CD4-positive, alpha-beta memory T cell (primary cell): ENCODE data around the gene RASGRP1. TPM values are rescaled to one million over a fixed set of nuclear protein-coding genes. Genes with fewer than 3 reads are reported as not detected.

Source experiments
- CTCF ChIA-PET: fragments of 350-600 bp; sonication (Branson Sonifier 250); formaldehyde crosslinking; loops from one replicate; lab custom pipeline; 2021; ENCODE audit warnings: inconsistent platforms; ENCODE audit not compliant: partially characterized antibody; lab: Charles Lee
- POLR2A ChIA-PET: fragments of 350-600 bp; sonication (Branson Sonifier 250); formaldehyde crosslinking; loops from one replicate; lab custom pipeline; 2021; ENCODE audit not compliant: partially characterized antibody; lab: Charles Lee
- DNase-seq, 5 donors: peaks; one replicate each; pipeline versions ENCODE4 v3.0.0 to v3.0.0-alpha.2; 2020 to 2022; ENCODE audit warnings: mixed read lengths in 1 of 5
- H3K27ac ChIP-seq: one replicate; pipeline ENCODE4 v1.7.0; 2013; ENCODE audit warnings: low read depth, low read length
- H3K27me3 ChIP-seq: 2 replicates; pipeline ENCODE4 v1.7.0; 2013; ENCODE audit warnings: mild to moderate bottlenecking, low read length, moderate library complexity; ENCODE audit not compliant: insufficient read depth
- H3K36me3 ChIP-seq: 2 replicates; pipeline ENCODE4 v1.7.0; 2013; ENCODE audit warnings: mild to moderate bottlenecking, low read length, moderate library complexity; ENCODE audit not compliant: insufficient read depth
- H3K4me1 ChIP-seq: 2 replicates; pipeline ENCODE4 v1.7.0; 2013; ENCODE audit warnings: mild to moderate bottlenecking, low read length, moderate library complexity; ENCODE audit not compliant: insufficient read depth
- H3K4me3 ChIP-seq, 2 donors: one replicate each; pipeline ENCODE4 v1.7.0; 2013; ENCODE audit warnings: low read length in 2 of 2, mild to moderate bottlenecking in 1 of 2
- H3K9me3 ChIP-seq, 2 donors: one replicate each; pipeline ENCODE4 v1.7.0; 2013; ENCODE audit warnings: low read length in 2 of 2, control low read depth in 1 of 2; ENCODE audit not compliant: control insufficient read depth in 1 of 2
- H3K27ac Mint-ChIP-seq, 7 donors: one replicate each; pipeline ENCODE4 v1.8.0; 2020 to 2021; ENCODE audit warnings: mixed read lengths in 7 of 7, mild to moderate bottlenecking in 6 of 7, inconsistent platforms in 3 of 7, moderate library complexity in 3 of 7
- H3K27me3 Mint-ChIP-seq, 2 donors: one replicate each; pipeline ENCODE4 v1.8.0; 2020 to 2021; ENCODE audit warnings: mixed read lengths in 2 of 2
- H3K36me3 Mint-ChIP-seq, 2 donors: one replicate each; pipeline ENCODE4 v1.8.0; 2020 to 2021; ENCODE audit warnings: mixed read lengths in 2 of 2, inconsistent platforms in 1 of 2, mild to moderate bottlenecking in 1 of 2
- H3K4me1 Mint-ChIP-seq, 4 donors: one replicate each; pipeline ENCODE4 v1.8.0; 2020 to 2021; ENCODE audit warnings: mixed read lengths in 4 of 4, mild to moderate bottlenecking in 1 of 4
- H3K4me3 Mint-ChIP-seq, 8 donors: one replicate each; pipeline ENCODE4 v1.8.0; 2020 to 2021; ENCODE audit warnings: mixed read lengths in 8 of 8, mild to moderate bottlenecking in 7 of 8, moderate library complexity in 6 of 8, inconsistent platforms in 3 of 8
- H3K9me3 Mint-ChIP-seq, 8 donors: one replicate each; pipeline ENCODE4 v1.8.0; 2020 to 2021; ENCODE audit warnings: mixed read lengths in 8 of 8, mild to moderate bottlenecking in 5 of 8, inconsistent platforms in 3 of 8, moderate library complexity in 1 of 8
- intact Hi-C: fragments of 100-400 bp; cut with micrococcal nuclease; formaldehyde crosslinking; loops from one replicate; pipeline ENCODE4 v1.15.1; 2023
- polyA plus RNA-seq, 2 donors: library from polyadenylated mRNA; unstranded; fragments of 300-500 nt; fragmentation: Illumina TruSeq; gene quantifications; one replicate each; pipeline ENCODE4 v1.2.3, GENCODE V29; 2021
- total RNA-seq, 2 experiments: library from RNA; stranded (reverse); gene quantifications; one replicate each; pipeline ENCODE4 v1.2.3, GENCODE V29; 2021

The RASGRP1 gene
- total and polyA plus RNA-seq, 4 experiments from 2014 or later, result 47.8 to 125 (median 104) TPM

GRCh38 chr15:38441130-38441519, 123.5 kb downstream of the RASGRP1 start:
- Histone ChIP-seq H3K36me3 (no peaks in the 10 kb centered on the region), H3K27ac (no peak overlapping the region), H3K27me3 (no peaks in the 10 kb centered on the region), H3K9me3 (no peaks in the 10 kb centered on the region), H3K4me1 (peaks cover 5% of the 10 kb centered on the region), H3K4me3 (no peak overlapping the region)
- DNase-seq, result no peak
- ChIA-PET POLR2A (interaction anchor here (1.1 to 1.6 kb wide), 4 partner anchors 13 to 266 kb away, joined by 3 to 12 read pairs (median 6); partner anchors contain the start of gene FAM98B), CTCF (interaction anchor here (1.0 to 9.1 kb wide), 34 partner anchors 8 to 1316 kb away, joined by 3 to 175 read pairs (median 8); partner anchors contain the start of gene FAM98B)
- intact Hi-C loops, result loop anchor here (10.0 kb wide), 3 partner anchors 374 to 1314 kb away; no protein-coding TSS in a partner anchor
- no peaks in the 10 kb centered on the region for H3K36me3 Mint-ChIP-seq
- peaks cover 16 to 19% of the 10 kb centered on the region in 2 donors for H3K27me3 Mint-ChIP-seq
- no peak overlapping the region for H3K27ac Mint-ChIP-seq
- H3K4me1 Mint-ChIP-seq, result peaks cover 0 to 7% (median 3%) of the 10 kb centered on the region in 4 donors
- no peak overlapping the region for H3K4me3 Mint-ChIP-seq
- peaks cover 0 to 16% (median 5%) of the 10 kb centered on the region in 8 donors for H3K9me3 Mint-ChIP-seq

DNA sequence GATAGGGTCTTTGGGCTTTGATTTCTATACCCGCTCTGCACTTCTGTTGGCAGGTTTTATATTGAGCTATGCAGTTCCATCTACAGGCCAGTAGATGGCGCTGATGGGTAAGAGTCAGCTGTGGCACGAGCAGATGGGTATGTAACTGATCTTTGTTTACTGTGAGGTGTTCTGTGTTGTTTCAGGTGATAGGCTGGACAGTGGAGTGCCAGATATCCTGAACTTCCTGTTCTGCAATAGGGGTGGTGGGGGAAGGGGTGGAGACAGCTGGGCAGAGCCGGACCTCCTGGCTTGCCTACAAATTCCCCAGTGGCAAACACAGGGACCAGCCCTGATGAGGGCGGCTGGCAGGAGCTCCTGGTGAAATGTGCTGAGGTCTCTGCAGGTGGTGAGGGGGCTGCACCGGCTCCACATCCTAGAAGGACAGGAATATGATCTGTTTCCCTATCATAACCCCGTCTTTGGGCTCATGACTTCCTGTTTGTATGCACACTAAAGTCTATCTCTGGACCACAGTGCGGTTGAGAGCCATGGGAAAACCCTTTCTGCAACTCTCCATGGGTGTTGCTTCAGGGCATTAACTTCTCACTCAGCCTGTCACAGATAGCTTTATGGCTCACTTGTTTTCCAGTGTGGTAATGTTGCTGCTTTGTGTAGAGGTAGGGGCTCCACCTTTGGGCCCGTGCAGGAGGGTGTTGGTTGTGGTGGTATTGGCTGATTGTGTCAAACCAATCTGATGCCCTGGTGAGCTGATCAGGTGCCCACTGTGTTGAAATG, 124.1 kb downstream of the RASGRP1 start:
- Histone ChIP-seq H3K27ac (no peak overlapping the region), H3K36me3 (no peaks in the 10 kb centered on the region), H3K4me1 (peaks cover 5% of the 10 kb centered on the region), H3K9me3 (no peaks in the 10 kb centered on the region), H3K4me3 (no peak overlapping the region), H3K27me3 (no peaks in the 10 kb centered on the region)
- peak in 4 of 5 donors; percentile 59 to 66 (median 62) for DNase-seq
- Mint-ChIP-seq H3K9me3 (peaks cover 0 to 16% (median 5%) of the 10 kb centered on the region in 8 donors), H3K4me3 (peak overlapping the region in 1 of 8 donors; percentile 55), H3K36me3 (no peaks in the 10 kb centered on the region), H3K4me1 (peaks cover 0 to 7% (median 3%) of the 10 kb centered on the region in 4 donors), H3K27me3 (peaks cover 20 to 21% of the 10 kb centered on the region in 2 donors), H3K27ac (peak overlapping the region in 1 of 7 donors; percentile 12)
- intact Hi-C loops, result loop anchor here (1.0 to 10.0 kb wide), 7 partner anchors 250 to 1314 kb away; no protein-coding TSS in a partner anchor
- POLR2A ChIA-PET, result interaction anchor here (1.1 to 1.6 kb wide), 6 partner anchors 14 to 267 kb away, joined by 3 to 12 read pairs (median 6); partner anchors contain the start of gene FAM98B
- CTCF ChIA-PET, result interaction anchor here (0.6 to 9.1 kb wide), 49 partner anchors 7 to 1838 kb away, joined by 3 to 175 read pairs (median 6); partner anchors contain the start of gene FAM98B

Other genes starting within 250 kb of the RASGRP1 start
- gene FAM98B, start 110.7 kb downstream of the RASGRP1 start, total RNA-seq, result 10 to 100 TPM; 22.0 to 26.3 TPM
- gene FAM98B, start 110.7 kb downstream of the RASGRP1 start, polyA plus RNA-seq, result 1 to 10 TPM; 3.3 TPM